CD4-positive, CD25-positive, alpha-beta regulatory T cell (primary cell): ENCODE data around the gene PRKAB1. TPM values are rescaled to one million over a fixed set of nuclear protein-coding genes. Genes with fewer than 3 reads are reported as not detected.

Experiments
- ATAC-seq, 2 donors: fragments of 150-1000 bp; cut with Tn5 transposase; one replicate each; pipeline ENCODE4 v1.10.0; 2021; ENCODE audit warnings: low read depth in 2 of 2, moderate number of reproducible peaks in 2 of 2, moderate library complexity in 1 of 2
- DNase-seq, 3 donors: peaks; one replicate each; pipeline versions ENCODE4 v3.0.0 to v3.0.0-alpha.2; 2012 to 2022; ENCODE audit warnings: mixed read lengths in 1 of 3
- H3K27ac ChIP-seq: one replicate; pipeline ENCODE4 v1.7.0; 2013; ENCODE audit warnings: mild to moderate bottlenecking, low read length; ENCODE audit not compliant: insufficient read depth, poor library complexity, severe bottlenecking
- H3K27me3 ChIP-seq: one replicate; pipeline ENCODE4 v1.7.0; 2013; ENCODE audit warnings: low read length; ENCODE audit not compliant: control insufficient read depth, insufficient read depth
- H3K36me3 ChIP-seq: one replicate; pipeline ENCODE4 v1.7.0; 2013; ENCODE audit warnings: mild to moderate bottlenecking, low read length, moderate library complexity; ENCODE audit not compliant: control insufficient read depth, insufficient read depth
- H3K4me1 ChIP-seq: 2 replicates; pipeline ENCODE4 v1.7.0; 2013; ENCODE audit warnings: mild to moderate bottlenecking, low read length; ENCODE audit not compliant: insufficient read depth, control insufficient read depth, poor library complexity, severe bottlenecking
- H3K4me3 ChIP-seq: one replicate; pipeline ENCODE4 v1.7.0; 2013; ENCODE audit warnings: low read depth, mild to moderate bottlenecking, low read length, moderate library complexity
- H3K9me3 ChIP-seq, 2 experiments: 1 replicate in 1 of 2; 2 replicates in 1 of 2; pipeline ENCODE4 v1.7.0; 2013; ENCODE audit warnings: low read length in 2 of 2, mild to moderate bottlenecking in 1 of 2, moderate library complexity in 1 of 2; ENCODE audit not compliant: control insufficient read depth in 2 of 2
- H3K27ac Mint-ChIP-seq, 3 donors: one replicate each; pipeline ENCODE4 v1.8.0; 2020 to 2022; ENCODE audit warnings: mild to moderate bottlenecking in 3 of 3, mixed read lengths in 3 of 3, moderate library complexity in 2 of 3
- H3K27me3 Mint-ChIP-seq: one replicate; pipeline ENCODE4 v1.8.0; 2022; ENCODE audit warnings: mild to moderate bottlenecking, mixed read lengths
- H3K36me3 Mint-ChIP-seq: one replicate; pipeline ENCODE4 v1.8.0; 2020; ENCODE audit warnings: mixed read lengths
- H3K4me1 Mint-ChIP-seq, 4 donors: one replicate each; pipeline ENCODE4 v1.8.0; 2020 to 2022; ENCODE audit warnings: mixed read lengths in 4 of 4, mild to moderate bottlenecking in 1 of 4
- H3K4me3 Mint-ChIP-seq, 4 donors: one replicate each; pipeline ENCODE4 v1.8.0; 2020 to 2022; ENCODE audit warnings: mild to moderate bottlenecking in 4 of 4, mixed read lengths in 4 of 4, moderate library complexity in 3 of 4
- H3K9me3 Mint-ChIP-seq, 7 donors: one replicate each; pipeline ENCODE4 v1.8.0; 2020 to 2022; ENCODE audit warnings: mixed read lengths in 7 of 7, mild to moderate bottlenecking in 3 of 7, moderate library complexity in 2 of 7
- polyA plus RNA-seq, 4 donors: library from polyadenylated mRNA; unstranded; fragments of 300-500 nt; fragmentation: Illumina TruSeq; gene quantifications; one replicate each; pipeline ENCODE4 v1.2.3, GENCODE V29; 2021
- total RNA-seq: library from RNA; stranded (reverse); gene quantifications from one replicate; pipeline ENCODE4 v1.2.3, GENCODE V29; 2022

The PRKAB1 gene
- total and polyA plus RNA-seq, 5 donors from 2014 or later = 23.5 to 66.2 (median 50.7) TPM

DNA sequence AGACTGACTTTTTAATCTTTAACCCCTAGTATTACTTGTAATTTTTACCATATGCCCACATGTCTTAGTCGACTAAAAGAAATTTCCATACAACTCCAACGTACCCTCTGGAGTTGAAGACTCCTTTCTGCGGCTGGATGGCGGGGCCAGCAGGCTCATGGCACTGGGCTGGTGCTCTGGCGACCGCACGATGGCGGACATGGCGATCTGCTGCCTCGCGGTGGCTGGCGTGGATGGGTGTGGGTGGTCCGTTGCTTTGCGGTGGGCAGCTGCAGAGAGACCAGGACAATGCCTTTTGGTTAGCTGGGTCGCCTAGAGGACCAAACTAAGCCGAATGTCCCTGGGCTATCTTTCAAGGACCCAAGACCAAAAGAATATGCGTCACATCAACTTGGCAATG lies 50.2 kb downstream of the PRKAB1 start:
- peak overlapping the region in 1 of 3 donors; percentile 38 for H3K27ac Mint-ChIP-seq
- peaks cover 0 to 2% (median 0%) of the 10 kb centered on the region in 4 donors for H3K4me1 Mint-ChIP-seq
- no peaks in the 10 kb centered on the region for H3K27me3 ChIP-seq
- H3K4me1 ChIP-seq = no peaks in the 10 kb centered on the region
- no peaks in the 10 kb centered on the region for H3K9me3 Mint-ChIP-seq
- H3K9me3 ChIP-seq = no peaks in the 10 kb centered on the region
- ATAC-seq (no peak), DNase-seq (no peak)
- no peak overlapping the region for H3K4me3 Mint-ChIP-seq
- H3K36me3 ChIP-seq = no peaks in the 10 kb centered on the region
- H3K27me3 Mint-ChIP-seq = no peaks in the 10 kb centered on the region
- no peak overlapping the region for H3K4me3 ChIP-seq
- H3K27ac ChIP-seq = no peak overlapping the region
- H3K36me3 Mint-ChIP-seq = peaks cover 6% of the 10 kb centered on the region

DNA sequence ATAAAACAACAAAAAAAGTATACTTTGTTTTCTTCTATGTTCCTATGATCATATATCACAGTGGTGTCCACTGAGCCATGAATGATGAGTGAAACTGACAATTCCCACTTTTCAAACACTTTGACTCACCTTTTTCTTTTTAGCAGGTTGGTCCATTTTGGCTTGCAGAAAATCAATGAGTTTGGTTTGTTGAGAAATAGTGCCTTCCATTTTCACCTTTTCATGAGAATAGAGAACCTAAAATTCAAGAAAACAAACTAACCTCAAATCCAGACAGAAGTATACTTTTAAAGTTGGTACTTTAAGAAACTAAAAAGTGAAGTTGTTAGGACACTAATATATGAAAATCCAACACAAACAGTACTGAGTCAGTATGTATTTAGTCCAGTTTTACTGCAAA lies 52.4 kb downstream of the PRKAB1 start:
- Histone ChIP-seq H3K36me3 (no peaks in the 10 kb centered on the region), H3K4me1 (no peaks in the 10 kb centered on the region), H3K27me3 (no peaks in the 10 kb centered on the region), H3K9me3 (no peaks in the 10 kb centered on the region), H3K4me3 (no peak overlapping the region), H3K27ac (no peak overlapping the region)
- ATAC-seq (no peak), DNase-seq (no peak)
- Mint-ChIP-seq H3K36me3 (peaks cover 1% of the 10 kb centered on the region), H3K27ac (no peak overlapping the region), H3K4me1 (peaks cover 0 to 5% (median 0%) of the 10 kb centered on the region in 4 donors), H3K27me3 (no peaks in the 10 kb centered on the region), H3K9me3 (no peaks in the 10 kb centered on the region), H3K4me3 (no peak overlapping the region)

DNA sequence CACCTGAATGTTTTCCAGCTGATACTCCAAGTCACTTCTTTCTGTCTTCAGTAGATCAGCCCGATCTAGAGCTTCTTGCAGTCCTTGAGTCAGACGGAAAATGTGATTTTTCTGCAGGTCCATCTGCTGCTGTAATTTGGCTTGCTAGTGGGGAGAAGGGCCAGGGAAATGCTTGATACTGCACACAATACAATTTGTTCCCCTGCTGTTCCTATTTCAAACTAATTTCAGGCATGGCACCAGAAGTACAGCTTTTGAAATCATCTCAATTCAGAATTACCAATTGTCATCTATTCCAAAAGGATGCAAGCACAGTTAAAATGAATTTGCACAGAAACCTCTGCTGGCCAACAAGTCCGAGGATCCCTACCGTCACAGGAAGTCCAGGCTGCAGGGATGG lies 53.4 kb downstream of the PRKAB1 start:
- Mint-ChIP-seq H3K4me1 (peaks cover 0 to 5% (median 0%) of the 10 kb centered on the region in 4 donors), H3K27ac (no peak overlapping the region), H3K4me3 (no peak overlapping the region), H3K9me3 (no peaks in the 10 kb centered on the region), H3K27me3 (no peaks in the 10 kb centered on the region), H3K36me3 (no peaks in the 10 kb centered on the region)
- Histone ChIP-seq H3K27ac (no peak overlapping the region), H3K9me3 (no peaks in the 10 kb centered on the region), H3K4me3 (no peak overlapping the region), H3K36me3 (no peaks in the 10 kb centered on the region), H3K27me3 (no peaks in the 10 kb centered on the region), H3K4me1 (no peaks in the 10 kb centered on the region)
- ATAC-seq (no peak), DNase-seq (no peak)

DNA sequence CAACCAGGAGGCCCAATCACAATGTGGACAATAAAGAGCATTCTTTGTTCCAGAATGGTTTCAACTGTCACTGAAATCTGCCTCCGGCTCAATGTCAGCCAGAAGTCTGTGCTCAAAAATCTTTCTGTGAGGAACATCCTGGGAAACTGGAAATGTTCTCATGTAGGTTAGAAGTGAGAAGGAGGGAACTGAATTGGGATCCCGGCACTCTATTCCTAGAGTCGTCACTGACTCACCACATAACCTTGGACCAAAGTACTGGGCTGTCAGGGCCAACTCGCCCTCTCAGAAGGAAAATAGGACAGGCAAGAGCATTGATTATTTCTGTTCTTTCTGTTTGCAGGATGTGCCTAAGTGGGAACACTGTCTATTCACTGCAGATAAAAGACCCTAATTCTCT lies 57.6 kb downstream of the PRKAB1 start:
- no peak for ATAC-seq
- Mint-ChIP-seq H3K36me3 (no peaks in the 10 kb centered on the region), H3K27me3 (no peaks in the 10 kb centered on the region), H3K4me3 (no peak overlapping the region), H3K27ac (no peak overlapping the region), H3K9me3 (peaks cover 0 to 1% (median 0%) of the 10 kb centered on the region in 7 donors), H3K4me1 (peaks cover 0 to 8% (median 1%) of the 10 kb centered on the region in 4 donors)
- Histone ChIP-seq H3K27ac (no peak overlapping the region), H3K36me3 (no peaks in the 10 kb centered on the region), H3K4me3 (no peak overlapping the region), H3K27me3 (no peaks in the 10 kb centered on the region), H3K9me3 (no peaks in the 10 kb centered on the region), H3K4me1 (no peaks in the 10 kb centered on the region)
- no peak for DNase-seq

DNA sequence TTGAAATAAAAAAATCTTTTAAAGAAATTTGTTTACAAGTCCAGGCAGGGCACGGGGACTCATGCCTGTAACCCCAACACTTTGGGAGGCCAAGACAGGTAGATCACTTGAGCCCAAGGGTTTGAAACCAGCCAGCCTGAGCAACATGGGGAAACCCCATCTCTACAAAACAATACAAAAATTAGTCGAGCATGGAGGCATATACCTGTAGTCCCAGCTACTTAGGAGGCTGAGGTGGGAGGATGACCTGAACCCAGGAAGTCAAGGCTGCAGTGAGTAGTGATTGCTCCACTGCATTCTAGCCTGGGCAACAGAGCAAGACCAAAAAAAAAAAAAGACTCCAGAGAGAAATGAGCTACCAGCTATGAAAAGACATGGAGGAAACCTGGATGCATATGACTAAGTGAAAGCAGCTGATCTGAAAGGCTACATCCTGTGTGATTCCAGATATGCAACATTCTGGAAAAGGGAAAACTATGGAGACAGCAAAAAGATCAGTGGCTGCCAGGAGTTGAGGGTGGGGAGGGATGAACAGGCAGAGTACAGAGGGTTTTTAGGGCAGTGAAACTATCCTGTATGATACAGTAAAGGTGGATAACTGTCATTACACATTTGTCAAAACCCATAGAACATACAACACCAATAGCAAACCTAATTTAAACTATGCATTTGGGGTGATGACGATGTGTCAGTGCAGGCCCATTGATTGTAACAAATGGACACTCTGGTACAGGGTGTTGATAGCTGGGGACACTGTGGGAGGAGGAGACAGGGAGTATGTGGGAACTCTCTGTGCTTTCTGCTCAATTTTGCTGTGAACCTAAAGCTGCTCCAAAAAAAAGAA lies 59.9 kb downstream of the PRKAB1 start:
- no peak overlapping the region for H3K4me3 Mint-ChIP-seq
- peaks cover 4% of the 10 kb centered on the region for H3K36me3 Mint-ChIP-seq
- Histone ChIP-seq H3K36me3 (no peaks in the 10 kb centered on the region), H3K27ac (no peak overlapping the region), H3K4me1 (no peaks in the 10 kb centered on the region), H3K4me3 (no peak overlapping the region), H3K27me3 (no peaks in the 10 kb centered on the region), H3K9me3 (no peaks in the 10 kb centered on the region)
- H3K9me3 Mint-ChIP-seq = peaks cover 0 to 1% (median 0%) of the 10 kb centered on the region in 7 donors
- H3K27me3 Mint-ChIP-seq = no peaks in the 10 kb centered on the region
- DNase-seq = no peak
- H3K4me1 Mint-ChIP-seq = peaks cover 0 to 13% (median 3%) of the 10 kb centered on the region in 4 donors
- peak overlapping the region in 1 of 3 donors; percentile 39 for H3K27ac Mint-ChIP-seq
- no peak for ATAC-seq

DNA sequence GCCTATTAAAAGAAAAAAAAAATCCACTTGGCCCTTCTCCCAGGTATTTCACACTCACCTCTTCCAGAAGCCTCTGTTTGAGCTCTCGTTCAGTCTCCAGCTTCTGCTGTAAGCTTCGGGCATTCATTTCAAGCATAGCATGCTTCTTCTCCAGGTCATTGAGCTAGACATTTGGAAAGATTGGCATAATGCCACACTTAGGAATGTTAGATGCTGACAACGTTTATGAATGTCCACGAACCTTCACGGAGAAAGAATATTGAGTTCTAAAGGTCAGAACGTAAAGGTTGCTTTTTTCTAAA lies 60.5 kb downstream of the PRKAB1 start:
- DNase-seq (no peak), ATAC-seq (no peak)
- H3K36me3 Mint-ChIP-seq = peaks cover 7% of the 10 kb centered on the region
- Histone ChIP-seq H3K27me3 (no peaks in the 10 kb centered on the region), H3K9me3 (no peaks in the 10 kb centered on the region), H3K4me1 (no peaks in the 10 kb centered on the region), H3K4me3 (no peak overlapping the region), H3K27ac (no peak overlapping the region), H3K36me3 (no peaks in the 10 kb centered on the region)
- H3K27ac Mint-ChIP-seq = peak overlapping the region in 1 of 3 donors; percentile 26
- H3K4me3 Mint-ChIP-seq = no peak overlapping the region
- peaks cover 0 to 11% (median 3%) of the 10 kb centered on the region in 4 donors for H3K4me1 Mint-ChIP-seq
- peaks cover 0 to 1% (median 0%) of the 10 kb centered on the region in 7 donors for H3K9me3 Mint-ChIP-seq
- H3K27me3 Mint-ChIP-seq = no peaks in the 10 kb centered on the region

DNA sequence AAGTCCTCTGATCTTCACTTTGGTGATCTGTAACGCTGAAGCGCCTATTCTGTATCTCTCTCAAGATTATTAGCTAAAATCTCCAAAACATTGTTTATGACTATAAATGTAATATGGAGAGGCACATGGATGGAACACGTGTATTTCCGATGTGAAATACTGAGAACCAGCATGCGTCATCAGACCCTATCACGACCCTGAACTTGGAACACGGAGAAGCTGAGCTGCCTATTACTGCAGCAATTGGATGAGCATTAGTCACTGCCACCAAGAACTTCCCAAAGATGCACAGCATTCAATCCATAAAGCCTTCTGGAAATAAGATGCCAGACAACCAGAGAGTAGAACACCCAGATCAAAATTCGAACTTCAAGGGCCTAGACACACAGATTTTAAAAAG lies 61.9 kb downstream of the PRKAB1 start:
- no peak overlapping the region for H3K4me3 Mint-ChIP-seq
- H3K9me3 ChIP-seq = no peaks in the 10 kb centered on the region
- H3K27me3 Mint-ChIP-seq = no peaks in the 10 kb centered on the region
- no peak for ATAC-seq
- H3K4me1 Mint-ChIP-seq = peaks cover 0 to 9% (median 3%) of the 10 kb centered on the region in 4 donors
- H3K27ac Mint-ChIP-seq = no peak overlapping the region
- H3K27me3 ChIP-seq = no peaks in the 10 kb centered on the region
- H3K36me3 ChIP-seq = peaks cover 4% of the 10 kb centered on the region
- peaks cover 13% of the 10 kb centered on the region for H3K36me3 Mint-ChIP-seq
- no peak overlapping the region for H3K4me3 ChIP-seq
- DNase-seq = no peak
- H3K27ac ChIP-seq = no peak overlapping the region
- H3K9me3 Mint-ChIP-seq = peaks cover 0 to 1% (median 0%) of the 10 kb centered on the region in 7 donors
- no peaks in the 10 kb centered on the region for H3K4me1 ChIP-seq

DNA sequence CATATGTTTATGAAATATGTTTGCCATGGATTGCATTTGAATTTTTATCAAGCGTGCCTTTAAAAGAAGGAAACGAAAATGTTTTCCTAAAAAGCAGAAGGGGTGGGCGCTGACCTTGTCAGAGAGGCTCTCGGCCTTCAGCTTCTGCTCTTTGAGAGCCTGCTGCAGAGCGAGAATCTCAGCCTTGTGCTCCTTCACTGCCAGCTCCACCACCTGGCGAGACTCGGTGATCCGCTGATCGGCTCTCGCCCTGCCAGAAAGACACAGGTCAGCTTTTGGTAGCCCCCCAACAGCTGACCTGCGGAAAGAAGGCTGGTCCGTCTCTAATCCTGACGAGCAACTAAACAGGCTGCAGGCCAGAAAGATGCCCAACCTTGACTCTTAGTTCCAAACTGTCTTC lies 62.4 kb downstream of the PRKAB1 start:
- ATAC-seq = no peak
- peaks cover 13% of the 10 kb centered on the region for H3K36me3 Mint-ChIP-seq
- H3K4me3 Mint-ChIP-seq = no peak overlapping the region

More for the DNA sequence above, 62.4 kb downstream of the PRKAB1 start:
- H3K36me3 ChIP-seq = peaks cover 4% of the 10 kb centered on the region
- Mint-ChIP-seq H3K27me3 (no peaks in the 10 kb centered on the region), H3K4me1 (peaks cover 0 to 9% (median 3%) of the 10 kb centered on the region in 4 donors), H3K27ac (no peak overlapping the region), H3K9me3 (peaks cover 0 to 1% (median 0%) of the 10 kb centered on the region in 7 donors)
- H3K27me3 ChIP-seq = no peaks in the 10 kb centered on the region
- no peak for DNase-seq
- H3K27ac ChIP-seq = no peak overlapping the region
- no peaks in the 10 kb centered on the region for H3K4me1 ChIP-seq
- no peaks in the 10 kb centered on the region for H3K9me3 ChIP-seq
- H3K4me3 ChIP-seq = no peak overlapping the region
